H9 (cell line): Measurements from ENCODE around the gene EBF4. TPM values are rescaled to one million over a fixed set of nuclear protein-coding genes. Genes with fewer than 3 reads are reported as not detected.
"Not testable (repeated sequence)": the region's sequence is repeated elsewhere in the genome, so short reads cannot be mapped to it uniquely, and the experiment has no call there.

Experiments used
- DNase-seq: peaks from one replicate; pipeline ENCODE4 v3.0.0-alpha.2; 2017
- H2AFZ ChIP-seq: one replicate; pipeline ENCODE4 v1.6.1; 2013; ENCODE audit warnings: mild to moderate bottlenecking, low read length, control low read depth, moderate library complexity
- H2AK5ac ChIP-seq: 2 replicates; pipeline ENCODE4 v1.6.1; 2013; ENCODE audit warnings: low read length, control low read depth, mixed read lengths; ENCODE audit not compliant: insufficient read length
- H2BK120ac ChIP-seq: one replicate; pipeline ENCODE4 v1.6.1; 2013; ENCODE audit warnings: low read depth, mild to moderate bottlenecking, low read length, control low read depth, inconsistent platforms; ENCODE audit not compliant: poor library complexity, severe bottlenecking
- H2BK12ac ChIP-seq: 2 replicates; pipeline ENCODE4 v1.6.1; 2013; ENCODE audit warnings: low read length, control low read depth, mixed read lengths, low read depth; ENCODE audit not compliant: insufficient read length
- H2BK15ac ChIP-seq: 2 replicates; pipeline ENCODE4 v1.6.1; 2013; ENCODE audit warnings: low read depth, low read length, control low read depth
- H2BK20ac ChIP-seq: one replicate; pipeline ENCODE4 v1.6.1; 2013; ENCODE audit warnings: low read depth, mild to moderate bottlenecking, low read length, control low read depth, inconsistent platforms; ENCODE audit not compliant: poor library complexity, severe bottlenecking
- H2BK5ac ChIP-seq: 2 replicates; pipeline ENCODE4 v1.6.1; 2013; ENCODE audit warnings: low read length, control low read depth, mixed read lengths; ENCODE audit not compliant: insufficient read length
- H3K14ac ChIP-seq: 2 replicates; pipeline ENCODE4 v1.6.1; 2013; ENCODE audit warnings: low read length, control low read depth; ENCODE audit not compliant: insufficient read depth
- H3K18ac ChIP-seq: 2 replicates; pipeline ENCODE4 v1.6.1; 2013; ENCODE audit warnings: low read depth, mild to moderate bottlenecking, mixed read lengths, low read length, control low read depth; ENCODE audit not compliant: insufficient read length
- H3K23ac ChIP-seq: 2 replicates; pipeline ENCODE4 v1.6.1; 2013; ENCODE audit warnings: low read length, control low read depth, mixed read lengths, low read depth; ENCODE audit not compliant: insufficient read length
- H3K23me2 ChIP-seq: 2 replicates; pipeline ENCODE4 v1.6.1; 2013; ENCODE audit warnings: low read depth, mild to moderate bottlenecking, mixed read lengths, low read length, control low read depth; ENCODE audit not compliant: insufficient read length, poor library complexity, severe bottlenecking
- H3K27ac ChIP-seq: 2 replicates; pipeline ENCODE4 v1.5.1; 2013; ENCODE audit warnings: low read length, control low read depth, mixed read lengths, low read depth; ENCODE audit not compliant: insufficient read length
- H3K27me3 ChIP-seq: 2 replicates; pipeline ENCODE4 v1.6.1; 2013; ENCODE audit warnings: low read length, control low read depth, inconsistent platforms; ENCODE audit not compliant: insufficient read depth
- H3K4ac ChIP-seq: 2 replicates; pipeline ENCODE4 v1.6.1; 2013; ENCODE audit warnings: low read depth, mild to moderate bottlenecking, control low read depth, inconsistent platforms, low read length, moderate library complexity
- H3K4me1 ChIP-seq: 2 replicates; pipeline ENCODE4 v1.6.1; 2013; ENCODE audit warnings: low read length, control low read depth, inconsistent platforms; ENCODE audit not compliant: insufficient read depth
- H3K4me2 ChIP-seq: 2 replicates; pipeline ENCODE4 v1.6.1; 2013; ENCODE audit warnings: low read length, control low read depth, mixed read lengths; ENCODE audit not compliant: insufficient read length, insufficient read depth
- H3K56ac ChIP-seq: 2 replicates; pipeline ENCODE4 v1.6.1; 2013; ENCODE audit warnings: low read depth, mild to moderate bottlenecking, mixed read lengths, low read length, control low read depth; ENCODE audit not compliant: insufficient read length
- H3K79me1 ChIP-seq: 2 replicates; pipeline ENCODE4 v1.6.1; 2013; ENCODE audit warnings: low read depth, mild to moderate bottlenecking, moderate library complexity, low read length, control low read depth, inconsistent platforms; ENCODE audit not compliant: insufficient read depth, poor library complexity, severe bottlenecking
- H3K79me2 ChIP-seq: 2 replicates; pipeline ENCODE4 v1.6.1; 2013; ENCODE audit warnings: low read length, control low read depth, inconsistent platforms; ENCODE audit not compliant: insufficient read depth
- H3K9ac ChIP-seq: 2 replicates; pipeline ENCODE4 v1.6.1; 2013; ENCODE audit warnings: low read length, control low read depth, mixed read lengths; ENCODE audit not compliant: insufficient read length; ENCODE audit errors: extremely low read depth
- H3K9me3 ChIP-seq: one replicate; pipeline ENCODE4 v1.6.1; 2013; ENCODE audit warnings: low read depth, low read length, inconsistent platforms; ENCODE audit not compliant: control insufficient read depth
- H3T11ph ChIP-seq: one replicate; pipeline ENCODE4 v1.6.1; 2013; ENCODE audit warnings: mild to moderate bottlenecking, low read length, control low read depth, inconsistent platforms
- H4K20me1 ChIP-seq: one replicate; pipeline ENCODE4 v1.6.1; 2013; ENCODE audit not compliant: control insufficient read depth, insufficient read length, insufficient read depth
- H4K5ac ChIP-seq: 2 replicates; pipeline ENCODE4 v1.6.1; 2013; ENCODE audit warnings: low read depth, mild to moderate bottlenecking, mixed read lengths, low read length, control low read depth; ENCODE audit not compliant: insufficient read length
- H4K8ac ChIP-seq: replicated peaks from 2 replicates; pipeline ENCODE4 v1.6.1; 2013; ENCODE audit warnings: low read length, control low read depth, mixed read lengths, low read depth; ENCODE audit not compliant: insufficient read length
- H4K91ac ChIP-seq: 2 replicates; pipeline ENCODE4 v1.6.1; 2013; ENCODE audit warnings: low read depth, mild to moderate bottlenecking, moderate library complexity, mixed read lengths, low read length, control low read depth; ENCODE audit not compliant: insufficient read length
- H3K27ac Mint-ChIP-seq, 3 experiments: 2 replicates in 2 of 3; 3 replicates in 1 of 3; pipeline ENCODE4 v1.8.0; 2020 to 2021; ENCODE audit warnings: mixed read lengths in 3 of 3, mild to moderate bottlenecking in 1 of 3, moderate library complexity in 1 of 3
- H3K27me3 Mint-ChIP-seq: 2 replicates; pipeline ENCODE4 v1.8.0; 2021; ENCODE audit warnings: low read depth, mild to moderate bottlenecking, moderate library complexity, mixed read lengths
- H3K36me3 Mint-ChIP-seq, 3 experiments: 2 replicates in 2 of 3; 3 replicates in 1 of 3; pipeline ENCODE4 v1.8.0; 2020 to 2021; ENCODE audit warnings: low read depth in 3 of 3, mixed read lengths in 3 of 3; ENCODE audit not compliant: insufficient read depth in 1 of 3
- H3K4me1 Mint-ChIP-seq, 2 experiments: 2 replicates each; pipeline ENCODE4 v1.8.0; 2020; ENCODE audit warnings: mixed read lengths in 2 of 2
- H3K4me3 Mint-ChIP-seq, 2 experiments: 2 replicates in 1 of 2; 3 replicates in 1 of 2; pipeline ENCODE4 v1.8.0; 2020 to 2021; ENCODE audit warnings: mild to moderate bottlenecking in 2 of 2, mixed read lengths in 2 of 2, moderate library complexity in 1 of 2
- H3K9me3 Mint-ChIP-seq, 2 experiments: 2 replicates in 1 of 2; 3 replicates in 1 of 2; pipeline ENCODE4 v1.8.0; 2020; ENCODE audit warnings: mild to moderate bottlenecking in 2 of 2, mixed read lengths in 2 of 2, moderate library complexity in 1 of 2
- CTCF ChIP-seq: fragments of 200-600 bp; sonication (generic); conservative IDR thresholded peaks from 3 replicates; pipeline ENCODE4 v1.8.0; 2021; ENCODE audit warnings: antibody characterized with exemption, mild to moderate bottlenecking
- WGBS: extraction: QIAGEN DNeasy Blood & Tissue Kit; methylation state at CpG from one replicate; pipeline ENCODE4 v1.1.7; 2013; ENCODE audit warnings: missing lambda C conversion rate, low lambda C conversion rate, mixed read lengths; ENCODE audit not compliant: insufficient read length; ENCODE audit errors: extremely low coverage; 5-methylcytosine and 5-hydroxymethylcytosine counted together
- total RNA-seq: library from RNA; stranded (reverse); gene quantifications from 2 replicates; pipeline ENCODE4 v1.2.1, GENCODE V29; 2021

The EBF4 gene
- total RNA-seq, 1 experiment from 2014 or later: 3.9 TPM

GRCh38 chr20:2680046-2680445, 12.5 kb upstream of the EBF4 start:
- no peaks in the 10 kb centered on the region for H3K4me1 ChIP-seq
- no CpG with 5 or more reads among the region's 4 CpGs for WGBS
- TF ChIP-seq CTCF: no peak

GRCh38 chr20:2682040-2682439, 10.5 kb upstream of the EBF4 start:
- H4K8ac ChIP-seq, H3K27ac ChIP-seq, H3K9me3 ChIP-seq, H3K79me1 ChIP-seq, H2BK20ac ChIP-seq, H3K4me3 Mint-ChIP-seq, H4K5ac ChIP-seq, DNase-seq, H3K27me3 ChIP-seq, H3K27ac Mint-ChIP-seq, H2BK15ac ChIP-seq, H2AK5ac ChIP-seq, H3K23ac ChIP-seq, H2BK120ac ChIP-seq, H3K9ac ChIP-seq, H3K4me1 ChIP-seq, H3K14ac ChIP-seq, H3K4me1 Mint-ChIP-seq, H3K23me2 ChIP-seq, H3K18ac ChIP-seq, H4K91ac ChIP-seq, H3K56ac ChIP-seq, H4K20me1 ChIP-seq, H3K9me3 Mint-ChIP-seq, H2AFZ ChIP-seq, H3K79me2 ChIP-seq, H3K4ac ChIP-seq, H2BK5ac ChIP-seq, H2BK12ac ChIP-seq, H3K36me3 Mint-ChIP-seq, H3K4me2 ChIP-seq, H3T11ph ChIP-seq: not testable (repeated sequence)
- WGBS: 100% methylated on average over 2 of the region's 3 CpGs
- peaks cover 81% of the 10 kb centered on the region for H3K27me3 Mint-ChIP-seq

More at GRCh38 chr20:2680046-2680445, 12.5 kb upstream of the EBF4 start:
- Histone ChIP-seq H3T11ph (no peak overlapping the region), H2BK12ac (no peak overlapping the region), H2BK5ac (no peak overlapping the region), H2AFZ (no peak overlapping the region), H4K91ac (no peak overlapping the region), H4K8ac (no peak overlapping the region), H3K79me2 (no peaks in the 10 kb centered on the region), H2BK15ac (no peak overlapping the region), H3K27ac (no peak overlapping the region), H3K23ac (no peak overlapping the region), H3K18ac (no peak overlapping the region), H3K4ac (no peak overlapping the region), H3K23me2 (no peaks in the 10 kb centered on the region), H2BK120ac (no peak overlapping the region), H3K14ac (no peak overlapping the region), H3K27me3 (no peaks in the 10 kb centered on the region), H4K5ac (no peak overlapping the region), H3K56ac (no peak overlapping the region), H3K9me3 (no peaks in the 10 kb centered on the region), H2BK20ac (no peak overlapping the region), H3K4me2 (no peak overlapping the region), H3K79me1 (no peaks in the 10 kb centered on the region), H4K20me1 (no peaks in the 10 kb centered on the region), H3K9ac (no peak overlapping the region), H2AK5ac (no peak overlapping the region)
- DNase-seq: no peak
- peaks cover 69% of the 10 kb centered on the region for H3K27me3 Mint-ChIP-seq
- H3K27ac Mint-ChIP-seq: no peak overlapping the region
- no peak overlapping the region for H3K4me3 Mint-ChIP-seq
- H3K9me3 Mint-ChIP-seq: no peaks in the 10 kb centered on the region
- H3K4me1 Mint-ChIP-seq: no peaks in the 10 kb centered on the region
- H3K36me3 Mint-ChIP-seq: no peaks in the 10 kb centered on the region
